HL-60/S4 (cell line): ENCODE results near the gene CCDC57.

Experiments
- in situ Hi-C: fragments of 300-500 bp; cut with MboI; formaldehyde crosslinking; loops from 2 replicates; pipeline ENCODE4 v1.14.3; 2022; ENCODE audit warnings: low sequenced_read_pairs

CCDC57 gene

GRCh38 chr17:82056729-82057621, 155.7 kb downstream of the CCDC57 start:
- in situ Hi-C loops, result no loop called here

GRCh38 chr17:82055965-82056728, 156.5 kb downstream of the CCDC57 start:
- in situ Hi-C loops, result no loop called here

GRCh38 chr17:82055023-82055964, 157.3 kb downstream of the CCDC57 start:
- in situ Hi-C loops, result no loop called here

GRCh38 chr17:82054351-82055022, 158.2 kb downstream of the CCDC57 start:
- in situ Hi-C loops, result no loop called here

GRCh38 chr17:82053556-82054263, 158.9 kb downstream of the CCDC57 start:
- in situ Hi-C loops, result no loop called here

GRCh38 chr17:82053130-82053529, 159.5 kb downstream of the CCDC57 start:
- in situ Hi-C loops, result no loop called here

- in situ Hi-C loops, result no loop called here
Measured at GRCh38 chr17:82052638-82053059, 160.0 kb downstream of the CCDC57 start.

GRCh38 chr17:82051776-82052637, 160.6 kb downstream of the CCDC57 start, which contains the start of the genes GPS1 and RFNG:
TSS of gene GPS1 (plus strand) at chr17:82051898. CDS start at chr17:82051932, 34 bp downstream.
TSS of gene RFNG (minus strand) at chr17:82051811. CDS start at chr17:82051766, 45 bp downstream.
- in situ Hi-C loops, result no loop called here
